Astrocyte (in vitro differentiated cells and primary cell): ENCODE data around the gene CENPC. TPM values are rescaled to one million over a fixed set of nuclear protein-coding genes. Genes with fewer than 3 reads are reported as not detected.
"Not testable (repeated sequence)": the region's sequence is repeated elsewhere in the genome, so short reads cannot be mapped to it uniquely, and the experiment has no call there.

Experiments used
- DNase-seq: peaks from one replicate; pipeline ENCODE4 v3.0.0-alpha.2; 2010; ENCODE audit warnings: low read depth
- FAIRE-seq: peaks from 2 replicates; lab custom pipeline; 2011; peaks lifted over from hg19 to GRCh38; lab: Jason Lieb, UNC
- H2AFZ ChIP-seq: 2 replicates; pipeline ENCODE4 v1.6.0; 2012; ENCODE audit warnings: low read depth, low read length, inconsistent platforms
- H3K27ac ChIP-seq: 2 replicates; pipeline ENCODE4 v1.5.1; 2011; ENCODE audit warnings: low read depth, low read length, inconsistent platforms
- H3K27me3 ChIP-seq: 2 replicates; pipeline ENCODE4 v1.6.0; 2011; ENCODE audit warnings: low read length, inconsistent platforms; ENCODE audit not compliant: insufficient read depth
- H3K36me3 ChIP-seq: 2 replicates; pipeline ENCODE4 v1.5.1; 2011; ENCODE audit warnings: low read length, inconsistent platforms; ENCODE audit not compliant: insufficient read depth
- H3K4me1 ChIP-seq: 2 replicates; pipeline ENCODE4 v1.5.1; 2011; ENCODE audit warnings: low read length, inconsistent platforms; ENCODE audit not compliant: insufficient read depth
- H3K4me2 ChIP-seq: 2 replicates; pipeline ENCODE4 v1.6.0; 2012; ENCODE audit warnings: low read length, inconsistent platforms
- H3K4me3 ChIP-seq: 2 replicates; pipeline ENCODE4 v1.5.1; 2011; ENCODE audit warnings: low read depth, mild to moderate bottlenecking, low read length, inconsistent platforms; ENCODE audit not compliant: insufficient read depth
- H3K79me2 ChIP-seq: 2 replicates; pipeline ENCODE4 v1.6.0; 2012; ENCODE audit warnings: mild to moderate bottlenecking, low read length, inconsistent platforms; ENCODE audit not compliant: insufficient read depth
- H3K9ac ChIP-seq: 2 replicates; pipeline ENCODE4 v1.6.0; 2012; ENCODE audit warnings: mild to moderate bottlenecking, low read length, inconsistent platforms
- H3K9me3 ChIP-seq: 2 replicates; pipeline ENCODE4 v1.5.1; 2012; ENCODE audit warnings: low read depth, mild to moderate bottlenecking, low read length, inconsistent platforms; ENCODE audit not compliant: insufficient read depth
- H4K20me1 ChIP-seq: 2 replicates; pipeline ENCODE4 v1.6.0; 2012; ENCODE audit warnings: low read length, inconsistent platforms; ENCODE audit not compliant: insufficient read depth
- H3K27ac Mint-ChIP-seq: one replicate; pipeline ENCODE4 v1.8.0; 2021; ENCODE audit warnings: mild to moderate bottlenecking, mixed read lengths; ENCODE audit not compliant: unreplicated experiment
- H3K27me3 Mint-ChIP-seq: one replicate; pipeline ENCODE4 v1.8.0; 2021; ENCODE audit warnings: low read depth, mixed read lengths; ENCODE audit not compliant: unreplicated experiment
- H3K36me3 Mint-ChIP-seq: one replicate; pipeline ENCODE4 v1.8.0; 2021; ENCODE audit warnings: low read depth, mixed read lengths; ENCODE audit not compliant: unreplicated experiment
- H3K4me1 Mint-ChIP-seq: one replicate; pipeline ENCODE4 v1.8.0; 2021; ENCODE audit warnings: low read depth, mixed read lengths; ENCODE audit not compliant: unreplicated experiment
- H3K4me3 Mint-ChIP-seq: one replicate; pipeline ENCODE4 v1.8.0; 2021; ENCODE audit warnings: mild to moderate bottlenecking, moderate library complexity, mixed read lengths; ENCODE audit not compliant: unreplicated experiment
- H3K9me3 Mint-ChIP-seq: one replicate; pipeline ENCODE4 v1.8.0; 2021; ENCODE audit warnings: mild to moderate bottlenecking, mixed read lengths; ENCODE audit not compliant: unreplicated experiment
- EZH2 ChIP-seq: IDR thresholded peaks from 2 replicates; pipeline ENCODE4 v1.6.1; 2012; ENCODE audit warnings: mild to moderate bottlenecking, low read length, inconsistent platforms; ENCODE audit not compliant: insufficient read depth
- total RNA-seq: library from RNA; stranded (reverse); gene quantifications from 2 replicates; pipeline ENCODE4 v1.2.1, GENCODE V29; 2021
- TF ChIP-seq, protein P1 (sequence below): IDR thresholded peaks from 2 replicates; pipeline ENCODE4 v1.5.1; 2011; ENCODE audit warnings: low read depth, mild to moderate bottlenecking, inconsistent platforms, low read length, moderate library complexity; ENCODE audit not compliant: insufficient read depth

Gene CENPC
- total RNA-seq, 1 donor from 2014 or later = 13.4 TPM

DNA sequence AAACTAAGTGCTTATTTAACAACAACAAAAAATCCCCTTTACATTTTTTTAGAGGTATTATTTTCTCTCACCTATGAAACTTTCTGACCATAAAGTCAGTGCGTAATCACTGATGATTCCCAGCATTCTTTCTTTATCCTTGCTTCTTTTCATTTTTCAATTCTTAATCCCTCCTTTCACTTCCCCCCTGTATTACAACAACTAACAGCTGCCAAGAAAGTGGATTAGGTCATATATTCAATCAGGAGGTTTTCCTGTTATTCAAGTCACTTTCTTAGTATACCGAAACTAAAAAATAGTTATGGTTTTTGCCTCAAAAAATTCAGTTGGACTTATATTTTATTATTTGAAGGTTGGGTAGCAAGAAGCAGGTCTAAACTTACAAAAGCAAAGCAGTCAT is 11.1 kb upstream of the CENPC start:
- no peaks in the 10 kb centered on the region for H3K27me3 Mint-ChIP-seq
- Histone ChIP-seq H3K27me3 (no peaks in the 10 kb centered on the region), H2AFZ (no peak overlapping the region), H3K27ac (no peak overlapping the region), H3K4me2 (no peak overlapping the region), H3K9me3 (no peaks in the 10 kb centered on the region), H3K36me3 (no peaks in the 10 kb centered on the region), H3K9ac (no peak overlapping the region), H3K79me2 (no peaks in the 10 kb centered on the region), H4K20me1 (no peaks in the 10 kb centered on the region), H3K4me1 (no peaks in the 10 kb centered on the region), H3K4me3 (no peak overlapping the region)
- H3K9me3 Mint-ChIP-seq = no peaks in the 10 kb centered on the region
- H3K4me1 Mint-ChIP-seq = no peaks in the 10 kb centered on the region
- FAIRE-seq (no peak), DNase-seq (no peak)
- TF ChIP-seq, protein P1, sequence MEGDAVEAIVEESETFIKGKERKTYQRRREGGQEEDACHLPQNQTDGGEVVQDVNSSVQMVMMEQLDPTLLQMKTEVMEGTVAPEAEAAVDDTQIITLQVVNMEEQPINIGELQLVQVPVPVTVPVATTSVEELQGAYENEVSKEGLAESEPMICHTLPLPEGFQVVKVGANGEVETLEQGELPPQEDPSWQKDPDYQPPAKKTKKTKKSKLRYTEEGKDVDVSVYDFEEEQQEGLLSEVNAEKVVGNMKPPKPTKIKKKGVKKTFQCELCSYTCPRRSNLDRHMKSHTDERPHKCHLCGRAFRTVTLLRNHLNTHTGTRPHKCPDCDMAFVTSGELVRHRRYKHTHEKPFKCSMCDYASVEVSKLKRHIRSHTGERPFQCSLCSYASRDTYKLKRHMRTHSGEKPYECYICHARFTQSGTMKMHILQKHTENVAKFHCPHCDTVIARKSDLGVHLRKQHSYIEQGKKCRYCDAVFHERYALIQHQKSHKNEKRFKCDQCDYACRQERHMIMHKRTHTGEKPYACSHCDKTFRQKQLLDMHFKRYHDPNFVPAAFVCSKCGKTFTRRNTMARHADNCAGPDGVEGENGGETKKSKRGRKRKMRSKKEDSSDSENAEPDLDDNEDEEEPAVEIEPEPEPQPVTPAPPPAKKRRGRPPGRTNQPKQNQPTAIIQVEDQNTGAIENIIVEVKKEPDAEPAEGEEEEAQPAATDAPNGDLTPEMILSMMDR = no peak
- TF ChIP-seq EZH2 = no peak
- H3K4me3 Mint-ChIP-seq = no peak overlapping the region
- H3K27ac Mint-ChIP-seq = no peak overlapping the region
- no peaks in the 10 kb centered on the region for H3K36me3 Mint-ChIP-seq

GRCh38 chr4:67555447-67555846 is 10.1 kb upstream of the CENPC start:
- DNase-seq = no peak
- FAIRE-seq = no peak
- Histone ChIP-seq H3K9me3 (no peaks in the 10 kb centered on the region), H3K4me3 (no peak overlapping the region), H3K4me2 (no peak overlapping the region), H3K27me3 (no peaks in the 10 kb centered on the region), H3K27ac (no peak overlapping the region), H3K4me1 (no peaks in the 10 kb centered on the region), H3K79me2 (no peaks in the 10 kb centered on the region), H3K36me3 (no peaks in the 10 kb centered on the region), H4K20me1 (no peaks in the 10 kb centered on the region), H3K9ac (no peak overlapping the region), H2AFZ (no peak overlapping the region)
- no peak overlapping the region for H3K27ac Mint-ChIP-seq
- TF ChIP-seq EZH2 = no peak
- TF ChIP-seq, protein P1 = no peak
- no peaks in the 10 kb centered on the region for H3K9me3 Mint-ChIP-seq
- no peaks in the 10 kb centered on the region for H3K4me1 Mint-ChIP-seq
- H3K36me3 Mint-ChIP-seq = no peaks in the 10 kb centered on the region
- H3K4me3 Mint-ChIP-seq = no peak overlapping the region
- H3K27me3 Mint-ChIP-seq = no peaks in the 10 kb centered on the region

DNA sequence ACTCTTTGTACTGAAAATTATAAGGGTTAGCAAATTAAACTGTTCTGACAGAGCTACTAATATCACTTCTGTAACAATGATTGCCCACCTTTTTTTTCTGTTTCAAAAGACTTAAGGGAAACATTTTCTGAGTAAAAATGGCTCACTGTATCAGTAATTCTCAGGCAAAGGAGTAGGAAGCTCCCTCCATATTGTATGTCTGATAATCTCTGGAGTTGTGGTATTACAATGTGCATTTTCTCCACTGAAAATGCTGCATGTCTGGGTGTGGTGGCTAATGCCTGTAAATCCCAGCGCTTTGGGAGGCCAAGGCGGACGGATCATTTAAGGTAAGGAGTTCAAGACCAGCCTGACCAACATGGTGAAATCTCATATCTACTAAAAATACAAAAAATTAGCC is 8.8 kb upstream of the CENPC start:
- no peaks in the 10 kb centered on the region for H3K27me3 ChIP-seq
- DNase-seq = no peak
- no peak overlapping the region for H3K27ac ChIP-seq
- H3K4me1 ChIP-seq = no peaks in the 10 kb centered on the region
- no peak overlapping the region for H3K9ac ChIP-seq
- no peaks in the 10 kb centered on the region for H3K9me3 ChIP-seq
- FAIRE-seq = no peak
- no peaks in the 10 kb centered on the region for H3K27me3 Mint-ChIP-seq
- no peak overlapping the region for H3K4me3 Mint-ChIP-seq
- H3K36me3 Mint-ChIP-seq = no peaks in the 10 kb centered on the region
- no peaks in the 10 kb centered on the region for H3K4me1 Mint-ChIP-seq
- H3K27ac Mint-ChIP-seq = no peak overlapping the region
- no peaks in the 10 kb centered on the region for H4K20me1 ChIP-seq
- TF ChIP-seq, protein P1 = no peak
- TF ChIP-seq EZH2 = no peak
- H3K79me2 ChIP-seq = no peaks in the 10 kb centered on the region
- no peak overlapping the region for H3K4me3 ChIP-seq
- no peak overlapping the region for H2AFZ ChIP-seq
- H3K36me3 ChIP-seq = no peaks in the 10 kb centered on the region
- H3K9me3 Mint-ChIP-seq = no peaks in the 10 kb centered on the region
- H3K4me2 ChIP-seq = no peak overlapping the region

DNA sequence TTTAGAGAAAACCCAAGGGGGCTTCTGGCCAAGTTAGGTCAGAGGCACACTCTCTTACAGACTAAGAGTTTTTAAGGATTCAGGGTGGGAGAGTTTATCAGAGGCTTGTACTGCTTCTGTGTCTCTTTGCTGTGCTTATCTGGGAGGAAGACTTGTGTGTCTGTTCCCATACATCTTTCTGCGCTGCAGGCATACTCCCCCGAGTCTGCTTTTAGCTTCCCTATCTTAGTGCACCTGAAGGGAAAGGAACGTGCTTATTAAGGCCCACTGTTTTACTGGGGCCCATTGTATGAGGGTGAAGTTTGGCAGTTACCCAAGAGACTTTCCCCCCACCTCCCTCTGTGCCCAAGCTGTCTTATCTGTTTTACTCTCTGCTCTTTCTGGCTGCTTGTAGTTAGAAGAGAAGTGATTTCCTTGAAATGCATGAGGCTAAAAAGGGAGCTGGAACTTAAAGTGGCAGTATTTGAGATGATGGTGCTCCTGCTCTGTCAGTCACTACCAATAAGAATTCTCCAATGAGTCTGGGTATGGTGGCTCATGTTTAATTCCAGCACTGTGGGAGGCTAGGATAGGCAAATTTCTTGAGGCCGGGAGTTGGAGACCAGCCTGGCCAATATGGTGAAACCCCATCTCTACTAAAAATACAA is 7.0 kb upstream of the CENPC start:
- H3K27ac Mint-ChIP-seq, H3K4me1 ChIP-seq, H3K79me2 ChIP-seq, H3K36me3 ChIP-seq, H4K20me1 ChIP-seq, H2AFZ ChIP-seq, H3K4me2 ChIP-seq, H3K27me3 Mint-ChIP-seq, FAIRE-seq, H3K4me1 Mint-ChIP-seq, H3K9me3 ChIP-seq, H3K9me3 Mint-ChIP-seq, H3K36me3 Mint-ChIP-seq, DNase-seq, H3K4me3 Mint-ChIP-seq, H3K27me3 ChIP-seq, H3K9ac ChIP-seq, H3K27ac ChIP-seq, H3K4me3 ChIP-seq: not testable (repeated sequence)
